CD14-positive monocyte (primary cell): ENCODE results near the gene SLC25A14. TPM values are rescaled to one million over a fixed set of nuclear protein-coding genes. Genes with fewer than 3 reads are reported as not detected.

ENCODE experiments used
- DNase-seq, 3 donors: peaks; one replicate each; pipeline ENCODE4 v3.0.0-alpha.2; 2011 to 2022
- H2AFZ ChIP-seq: 2 replicates; pipeline ENCODE4 v1.6.0; 2012; ENCODE audit warnings: mild to moderate bottlenecking, low read depth, low read length, inconsistent platforms; ENCODE audit not compliant: insufficient read depth, poor library complexity, severe bottlenecking
- H3K27ac ChIP-seq, 2 donors: 1 replicate in 1 of 2; 2 replicates in 1 of 2; pipeline ENCODE4 v1.5.1; 2012 to 2013; ENCODE audit warnings: low read length in 2 of 2, control low read depth in 1 of 2, inconsistent platforms in 1 of 2, low read depth in 1 of 2, mild to moderate bottlenecking in 1 of 2
- H3K27me3 ChIP-seq, 2 donors: one replicate each; pipeline versions ENCODE4 v1.6.0 to v1.6.1; 2011 to 2013; ENCODE audit warnings: low read length in 2 of 2; ENCODE audit not compliant: control insufficient read depth in 2 of 2, insufficient read depth in 2 of 2
- H3K36me3 ChIP-seq, 2 donors: replicated peaks in 1 of 2; 1 replicate in 1 of 2; 2 replicates in 1 of 2; pipeline versions ENCODE4 v1.5.1 to v1.6.1; 2012 to 2013; ENCODE audit warnings: low read length in 2 of 2, control low read depth in 1 of 2, inconsistent platforms in 1 of 2, mild to moderate bottlenecking in 1 of 2; ENCODE audit not compliant: insufficient read depth in 2 of 2, control insufficient read depth in 1 of 2
- H3K4me1 ChIP-seq, 2 donors: 1 replicate in 1 of 2; 2 replicates in 1 of 2; pipeline versions ENCODE4 v1.5.1 to v1.6.1; 2012 to 2013; ENCODE audit warnings: low read length in 2 of 2, control low read depth in 1 of 2, inconsistent platforms in 1 of 2, mild to moderate bottlenecking in 1 of 2, moderate library complexity in 1 of 2; ENCODE audit not compliant: insufficient read depth in 2 of 2, control insufficient read depth in 1 of 2
- H3K4me2 ChIP-seq: replicated peaks from 2 replicates; pipeline ENCODE3; 2012; ENCODE audit warnings: low read length, moderate library complexity, mild to moderate bottlenecking; ENCODE audit not compliant: poor library complexity, severe bottlenecking; ENCODE audit errors: extremely low read depth
- H3K4me3 ChIP-seq, 3 experiments: fragments of 200-600 bp in 1 of 3; sonication (generic) in 1 of 3; replicated peaks in 1 of 3; 1 replicate in 2 of 3; 2 replicates in 1 of 3; pipeline ENCODE4 v1.5.1; 2011 to 2013; ENCODE audit warnings: low read length in 3 of 3, mild to moderate bottlenecking in 3 of 3, control low read depth in 2 of 3, low read depth in 2 of 3, inconsistent platforms in 1 of 3, moderate library complexity in 1 of 3
- H3K79me2 ChIP-seq: 2 replicates; pipeline ENCODE4 v1.6.0; 2012; ENCODE audit warnings: mild to moderate bottlenecking, control low read depth, inconsistent platforms, low read length, moderate library complexity; ENCODE audit not compliant: insufficient read depth
- H3K9ac ChIP-seq: 2 replicates; pipeline ENCODE4 v1.6.0; 2017; ENCODE audit warnings: low read length, mild to moderate bottlenecking; ENCODE audit not compliant: insufficient read depth, poor library complexity, severe bottlenecking
- H3K9me3 ChIP-seq, 2 donors: replicated peaks in 1 of 2; 1 replicate in 1 of 2; 2 replicates in 1 of 2; pipeline versions ENCODE4 v1.5.1 to v1.6.1; 2012 to 2013; ENCODE audit warnings: low read length in 2 of 2, control low read depth in 1 of 2; ENCODE audit not compliant: control insufficient read depth in 1 of 2, insufficient read depth in 1 of 2
- H4K20me1 ChIP-seq: 2 replicates; pipeline ENCODE4 v1.6.0; 2012; ENCODE audit warnings: mild to moderate bottlenecking, low read length, control low read depth, moderate library complexity; ENCODE audit not compliant: insufficient read depth
- H3K27ac Mint-ChIP-seq, 7 donors: one replicate each; pipeline ENCODE4 v1.8.0; 2020; ENCODE audit warnings: mild to moderate bottlenecking in 7 of 7, mixed read lengths in 7 of 7, moderate library complexity in 6 of 7, inconsistent platforms in 2 of 7
- H3K27me3 Mint-ChIP-seq, 3 donors: one replicate each; pipeline ENCODE4 v1.8.0; 2021 to 2022; ENCODE audit warnings: low read depth in 3 of 3, mild to moderate bottlenecking in 3 of 3, mixed read lengths in 3 of 3, moderate library complexity in 3 of 3, inconsistent platforms in 1 of 3
- H3K36me3 Mint-ChIP-seq, 2 donors: one replicate each; pipeline ENCODE4 v1.8.0; 2020; ENCODE audit warnings: mixed read lengths in 2 of 2, inconsistent platforms in 1 of 2, mild to moderate bottlenecking in 1 of 2
- H3K4me1 Mint-ChIP-seq: one replicate; pipeline ENCODE4 v1.8.0; 2020; ENCODE audit warnings: mild to moderate bottlenecking, mixed read lengths
- H3K4me3 Mint-ChIP-seq, 2 donors: one replicate each; pipeline ENCODE4 v1.8.0; 2020; ENCODE audit warnings: mild to moderate bottlenecking in 2 of 2, mixed read lengths in 2 of 2, moderate library complexity in 1 of 2
- H3K9me3 Mint-ChIP-seq, 7 donors: one replicate each; pipeline ENCODE4 v1.8.0; 2020 to 2022; ENCODE audit warnings: mixed read lengths in 7 of 7, mild to moderate bottlenecking in 6 of 7, moderate library complexity in 6 of 7, inconsistent platforms in 2 of 7
- WGBS: methylation state at CpG from one replicate; pipeline ENCODE4 v1.1.5; 2013; ENCODE audit warnings: missing lambda C conversion rate; ENCODE audit not compliant: insufficient coverage; 5-methylcytosine and 5-hydroxymethylcytosine counted together
- intact Hi-C, 2 donors: fragments of 100-400 bp; cut with micrococcal nuclease; formaldehyde crosslinking; loops; one replicate each; pipeline versions ENCODE4 v1.15.0 to v1.15.1; 2023
- polyA minus RNA-seq: library from RNA; depleted of rRNA, polyadenylated mRNA; stranded (reverse); fragments of >200 nt; gene quantifications from 2 replicates; pipeline ENCODE4 v1.2.3, GENCODE V29; 2012
- polyA plus RNA-seq, 3 donors: library from polyadenylated mRNA; depleted of rRNA in 1 of 3; unstranded in 2 of 3; stranded (reverse) in 1 of 3; fragments of 300-500 nt in 2 of 3; fragments of >200 nt in 1 of 3; fragmentation: Illumina TruSeq in 2 of 3; gene quantifications; 1 replicate in 2 of 3; 2 replicates in 1 of 3; pipeline ENCODE4 v1.2.3, GENCODE V29; 2012 to 2021
- total RNA-seq, 12 experiments: library from RNA in 1 of 12; stranded (reverse) in 1 of 12; fragments of 120-200 nt in 1 of 12; gene quantifications; one replicate each; pipeline ENCODE4 v1.2.4 and lab custom pipeline; 2013 to 2026; ENCODE audit warnings: mixed read lengths in 6 of 12, inconsistent platforms in 1 of 12
- TF ChIP-seq, protein P1 (sequence below): fragments of 200-600 bp; IDR thresholded peaks from one replicate; pipeline ENCODE4 v1.8.0; 2022; ENCODE audit warnings: antibody characterized with exemption, mild to moderate bottlenecking

Gene SLC25A14
- total RNA-seq (2013) = 10.1 TPM
- polyA plus RNA-seq = 10 to 100 TPM in 2 of 3 donors, 1 to 10 TPM in 1; 7.5 to 19.2 (median 12.2) TPM
- polyA minus RNA-seq = 1.8 and 2.5 TPM in 2 replicates
- 0.58 to 6.9 (median 4.1) reads per million in 11 experiments for total RNA-seq (lab: John Stamatoyannopoulos, UW)

DNA sequence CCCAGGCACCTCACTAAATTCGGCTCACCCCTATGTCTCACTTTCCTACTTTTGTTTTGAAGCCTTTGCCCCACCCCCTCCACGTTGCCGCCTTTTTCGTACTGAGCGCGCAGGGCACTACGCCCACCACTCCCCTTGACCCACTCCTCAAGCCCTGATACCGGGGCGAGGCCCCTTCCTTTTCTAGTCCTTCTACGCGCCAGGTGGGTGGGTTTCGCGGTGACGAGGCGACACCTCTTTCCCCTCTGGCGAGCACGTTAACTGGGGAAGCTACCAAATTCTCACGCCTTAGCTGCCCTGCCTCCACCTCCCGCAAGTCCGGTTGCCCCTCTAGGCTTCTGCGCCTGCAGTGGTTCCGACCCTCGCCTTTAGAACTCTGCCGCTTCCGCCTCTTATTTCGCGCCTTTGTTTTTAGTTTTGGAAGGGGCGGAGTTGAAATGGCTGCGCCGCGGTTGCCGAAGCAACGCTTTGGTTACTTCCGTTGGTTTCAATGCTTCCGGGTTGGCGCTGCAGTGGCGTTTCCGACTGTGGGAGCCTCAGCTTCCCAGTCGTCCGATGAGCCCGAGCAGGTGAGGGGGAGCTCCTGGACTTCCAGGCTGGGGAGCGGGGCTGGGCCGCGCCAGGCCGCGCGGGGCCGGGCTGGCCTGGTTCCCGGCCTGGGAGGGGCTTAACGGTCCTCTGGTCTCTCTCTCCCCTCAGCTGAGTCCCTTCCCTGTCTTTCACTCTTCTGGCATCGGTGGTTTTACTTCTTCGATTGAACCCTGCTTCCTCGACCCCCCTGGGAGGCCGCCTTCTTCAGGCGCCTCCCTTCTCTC, at the start of gene SLC25A14:
Gene SLC25A14, plus strand, starts transcription at position 512 of the 815 bp plus-strand sequence. CDS start 360 bp downstream, outside the sequence.
- H3K27ac Mint-ChIP-seq = peak within 1 kb of the TSS; percentile 59 to 94 (median 86)
- Histone ChIP-seq H4K20me1 (no peaks in the 10 kb centered on the region), H3K4me1 (peaks cover 4 to 8% of the 10 kb centered on the region in 2 donors), H2AFZ (peak within 1 kb of the TSS; percentile 91), H3K79me2 (no peaks in the 10 kb centered on the region), H3K36me3 (no peaks in the 10 kb centered on the region), H3K4me3 (peak within 1 kb of the TSS; percentile 76 to 93 (median 78)), H3K27ac (peak within 1 kb of the TSS in 1 of 2 donors; percentile 70), H3K4me2 (peak within 1 kb of the TSS; percentile 90), H3K27me3 (no peaks in the 10 kb centered on the region), H3K9ac (peak within 1 kb of the TSS; percentile 66), H3K9me3 (no peaks in the 10 kb centered on the region)
- peak within 1 kb of the TSS; percentile 96 for H3K4me3 Mint-ChIP-seq
- intact Hi-C loops = no loop called here
- peak; percentile 35 to 61 (median 58) for DNase-seq
- peaks cover 0 to 3% (median 2%) of the 10 kb centered on the region in 3 donors for H3K27me3 Mint-ChIP-seq
- H3K9me3 Mint-ChIP-seq = peaks cover 0 to 9% (median 2%) of the 10 kb centered on the region in 7 donors
- WGBS = 0% methylated on average over 17 of the region's 55 CpGs
- TF ChIP-seq, protein P1, sequence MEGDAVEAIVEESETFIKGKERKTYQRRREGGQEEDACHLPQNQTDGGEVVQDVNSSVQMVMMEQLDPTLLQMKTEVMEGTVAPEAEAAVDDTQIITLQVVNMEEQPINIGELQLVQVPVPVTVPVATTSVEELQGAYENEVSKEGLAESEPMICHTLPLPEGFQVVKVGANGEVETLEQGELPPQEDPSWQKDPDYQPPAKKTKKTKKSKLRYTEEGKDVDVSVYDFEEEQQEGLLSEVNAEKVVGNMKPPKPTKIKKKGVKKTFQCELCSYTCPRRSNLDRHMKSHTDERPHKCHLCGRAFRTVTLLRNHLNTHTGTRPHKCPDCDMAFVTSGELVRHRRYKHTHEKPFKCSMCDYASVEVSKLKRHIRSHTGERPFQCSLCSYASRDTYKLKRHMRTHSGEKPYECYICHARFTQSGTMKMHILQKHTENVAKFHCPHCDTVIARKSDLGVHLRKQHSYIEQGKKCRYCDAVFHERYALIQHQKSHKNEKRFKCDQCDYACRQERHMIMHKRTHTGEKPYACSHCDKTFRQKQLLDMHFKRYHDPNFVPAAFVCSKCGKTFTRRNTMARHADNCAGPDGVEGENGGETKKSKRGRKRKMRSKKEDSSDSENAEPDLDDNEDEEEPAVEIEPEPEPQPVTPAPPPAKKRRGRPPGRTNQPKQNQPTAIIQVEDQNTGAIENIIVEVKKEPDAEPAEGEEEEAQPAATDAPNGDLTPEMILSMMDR = no peak
- no peaks in the 10 kb centered on the region for H3K36me3 Mint-ChIP-seq
- peaks cover 14% of the 10 kb centered on the region for H3K4me1 Mint-ChIP-seq

DNA sequence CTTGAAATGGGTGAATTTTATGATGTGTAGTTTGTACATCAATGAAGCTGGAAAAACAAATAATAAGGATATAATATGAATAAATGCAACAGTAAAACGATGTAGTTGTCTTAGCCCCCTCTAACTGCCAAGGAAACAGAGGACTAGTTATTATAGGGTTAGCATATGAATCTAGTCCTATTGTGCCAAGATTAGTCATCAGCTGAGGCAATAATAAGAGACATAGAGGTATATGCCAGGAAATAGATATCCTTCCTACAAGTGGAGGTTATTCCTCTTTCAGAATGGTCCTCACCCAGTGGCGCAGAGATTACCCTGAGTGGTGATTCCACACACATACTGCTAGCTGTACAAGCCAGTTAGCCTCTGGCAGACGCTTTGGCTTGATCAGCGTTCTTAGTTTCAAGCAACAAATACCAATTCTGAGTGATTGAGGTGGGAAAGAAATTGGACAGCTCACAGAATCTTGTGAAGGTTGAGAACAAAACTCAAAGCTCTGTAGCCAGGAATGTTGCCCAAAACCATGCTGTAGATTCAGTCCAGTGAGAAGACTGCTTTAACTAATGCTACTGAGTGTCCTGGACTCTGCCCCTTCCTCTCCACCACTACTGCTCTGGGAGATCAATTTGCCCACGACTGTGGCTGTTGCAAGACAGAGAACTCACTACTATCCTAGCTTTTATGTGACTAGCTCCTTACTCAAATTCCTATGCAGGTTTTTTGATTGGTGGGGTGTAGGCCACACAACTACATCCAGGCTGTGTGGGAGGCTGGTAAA, 44.0 kb upstream of the SLC25A14 start:
- Histone ChIP-seq H3K79me2 (no peaks in the 10 kb centered on the region), H3K9me3 (peaks cover 3 to 11% of the 10 kb centered on the region in 2 donors), H3K4me2 (no peak overlapping the region), H3K4me3 (no peak overlapping the region), H3K36me3 (no peaks in the 10 kb centered on the region), H3K27me3 (no peaks in the 10 kb centered on the region), H3K9ac (no peak overlapping the region), H2AFZ (no peak overlapping the region), H3K4me1 (no peaks in the 10 kb centered on the region), H4K20me1 (no peaks in the 10 kb centered on the region), H3K27ac (no peak overlapping the region)
- Mint-ChIP-seq H3K4me1 (no peaks in the 10 kb centered on the region), H3K9me3 (peaks cover 0 to 7% (median 5%) of the 10 kb centered on the region in 7 donors), H3K27me3 (peaks cover 2 to 8% (median 5%) of the 10 kb centered on the region in 3 donors), H3K36me3 (no peaks in the 10 kb centered on the region), H3K27ac (no peak overlapping the region), H3K4me3 (no peak overlapping the region)
- intact Hi-C loops = no loop called here
- no peak for DNase-seq
- WGBS = no CpG with 5 or more reads among the region's 5 CpGs
- TF ChIP-seq, protein P1 = no peak
